GM19372 (cell line): ENCODE results near the gene TARDBP.
"Not testable (repeated sequence)": the region's sequence is repeated elsewhere in the genome, so short reads cannot be mapped to it uniquely, and the experiment has no call there.

ENCODE experiments used
- ATAC-seq: cut with Tn5 transposase; IDR thresholded peaks from one replicate; pipeline ENCODE4 v1.9.1; 2021; ENCODE audit warnings: mild to moderate bottlenecking, low read depth, moderate library complexity; ENCODE audit not compliant: unreplicated experiment

Gene TARDBP

GRCh38 chr1:11040105-11040429 is 27.6 kb downstream of the TARDBP start:
- not testable (repeated sequence) for ATAC-seq

DNA sequence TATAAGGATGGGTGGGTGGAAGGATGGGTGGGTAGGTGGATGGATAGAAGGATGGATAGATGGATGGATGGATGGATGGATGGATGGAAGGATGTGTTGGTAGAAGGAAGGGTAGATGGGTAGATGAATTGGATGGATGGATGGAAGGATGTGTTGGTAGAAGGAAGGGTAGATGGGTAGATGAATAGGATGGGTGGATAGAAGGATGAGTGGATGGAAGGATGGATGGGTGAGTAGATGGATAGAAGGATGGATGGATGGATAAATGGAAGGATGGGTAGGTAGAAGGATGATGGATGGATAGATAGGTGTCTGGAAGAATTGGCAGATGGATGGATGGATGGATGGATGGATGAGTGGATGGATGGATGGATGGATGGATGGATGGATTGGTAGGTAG is 28.6 kb downstream of the TARDBP start:
- ATAC-seq = no peak

DNA sequence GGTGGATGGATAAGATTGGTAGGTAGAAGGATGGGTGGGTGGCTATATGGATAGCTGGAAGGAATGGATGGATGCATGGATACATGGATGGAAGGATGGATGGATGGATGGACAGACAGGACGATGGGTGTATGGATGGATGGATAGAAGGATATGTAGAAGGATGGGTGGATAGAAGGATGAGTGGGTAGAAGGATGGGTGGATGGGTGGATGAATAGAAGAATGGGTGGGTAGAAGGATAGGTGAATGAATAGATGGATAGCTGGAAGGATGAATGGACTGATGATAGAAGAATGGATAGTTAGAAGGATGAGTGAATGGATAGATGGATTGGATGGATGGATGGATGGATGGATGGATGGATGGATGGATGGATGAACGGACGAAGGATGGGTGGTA is 29.6 kb downstream of the TARDBP start:
- ATAC-seq = no peak

GRCh38 chr1:11042995-11043874 is 30.8 kb downstream of the TARDBP start:
- no peak for ATAC-seq

- ATAC-seq = no peak
These were observed 31.8 kb downstream of the TARDBP start for GRCh38 chr1:11044086-11044848.

- no peak for ATAC-seq
These were observed 32.5 kb downstream of the TARDBP start for GRCh38 chr1:11044849-11045427.

GRCh38 chr1:11045428-11046269 is 33.2 kb downstream of the TARDBP start:
- no peak for ATAC-seq

GRCh38 chr1:11046270-11046566 is 33.8 kb downstream of the TARDBP start:
- ATAC-seq = no peak

GRCh38 chr1:11046625-11047365 is 34.3 kb downstream of the TARDBP start, which contains the start of gene MASP2:
Gene MASP2, minus strand, starts transcription at chr1:11047239. Its CDS starts 32 bp downstream, at chr1:11047207.
- ATAC-seq = no peak

DNA sequence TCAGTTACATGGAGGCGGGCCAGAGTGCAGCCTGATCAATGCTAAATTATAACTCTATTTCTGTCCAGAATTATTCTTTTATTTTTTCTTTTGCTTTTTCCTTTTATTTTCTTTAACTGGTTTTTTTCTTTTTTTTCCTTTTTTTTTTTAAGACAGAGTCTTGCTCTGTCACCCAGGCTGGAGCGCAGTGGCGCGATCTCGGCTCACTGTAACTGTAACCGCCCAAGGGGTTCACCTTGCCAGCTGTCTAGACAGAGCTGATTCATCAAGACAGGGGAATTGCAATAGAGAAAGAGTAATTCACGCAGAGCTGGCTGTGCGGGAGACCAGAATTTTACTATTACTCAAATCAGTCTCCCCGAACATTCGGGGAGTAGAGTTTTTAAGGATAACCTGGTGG is 38.7 kb downstream of the TARDBP start:
- ATAC-seq = not testable (repeated sequence)

- ATAC-seq = no peak
These were observed 39.5 kb downstream of the TARDBP start for GRCh38 chr1:11051781-11052511.

GRCh38 chr1:11052839-11053757 is 40.6 kb downstream of the TARDBP start:
- ATAC-seq = no peak

GRCh38 chr1:11053758-11054137 is 41.3 kb downstream of the TARDBP start:
- no peak for ATAC-seq

DNA sequence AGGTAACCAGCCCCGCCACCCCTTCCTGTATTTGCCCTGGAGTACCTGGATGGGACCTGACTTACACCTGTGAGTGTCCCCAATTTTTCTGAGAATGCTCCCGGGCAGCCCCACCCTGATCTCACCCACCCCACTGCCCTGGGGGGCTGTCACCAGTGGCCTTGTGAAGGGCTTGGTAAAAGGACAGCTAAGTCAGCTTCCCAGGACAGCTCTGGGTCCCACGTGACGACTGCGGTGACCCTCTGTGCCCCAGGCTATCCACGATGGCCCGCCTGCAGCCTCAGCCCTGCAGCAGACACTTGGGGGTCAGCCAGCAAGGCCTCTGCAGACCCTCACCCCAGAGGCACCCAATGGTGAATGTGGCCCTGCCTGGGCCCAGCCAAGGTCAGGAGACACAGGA is 41.7 kb downstream of the TARDBP start:
- ATAC-seq = no peak

DNA sequence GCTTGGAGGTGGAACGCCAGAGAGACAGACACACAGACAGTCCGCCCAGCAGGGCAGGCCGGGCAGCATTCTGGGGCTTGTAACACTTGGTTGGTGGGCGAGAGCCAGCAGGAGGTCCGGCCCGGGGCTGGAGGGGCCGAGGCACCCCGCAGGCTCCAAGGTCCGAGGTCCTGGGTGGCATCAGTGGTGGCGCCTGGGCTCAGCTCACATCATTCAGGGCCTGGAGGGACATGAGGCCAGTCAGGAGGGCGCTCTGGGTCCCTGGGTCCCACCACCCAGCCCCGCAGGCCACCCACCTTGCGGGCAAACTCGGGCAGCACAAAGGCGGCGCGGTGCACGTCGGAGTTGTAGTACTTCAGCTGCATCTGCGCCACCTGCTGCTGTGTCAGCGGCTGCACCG is 42.2 kb downstream of the TARDBP start:
- ATAC-seq = no peak

- ATAC-seq = no peak
These were observed 43.2 kb downstream of the TARDBP start for GRCh38 chr1:11055676-11056075.

- ATAC-seq = no peak
These were observed 44.0 kb downstream of the TARDBP start for GRCh38 chr1:11056504-11056903.

DNA sequence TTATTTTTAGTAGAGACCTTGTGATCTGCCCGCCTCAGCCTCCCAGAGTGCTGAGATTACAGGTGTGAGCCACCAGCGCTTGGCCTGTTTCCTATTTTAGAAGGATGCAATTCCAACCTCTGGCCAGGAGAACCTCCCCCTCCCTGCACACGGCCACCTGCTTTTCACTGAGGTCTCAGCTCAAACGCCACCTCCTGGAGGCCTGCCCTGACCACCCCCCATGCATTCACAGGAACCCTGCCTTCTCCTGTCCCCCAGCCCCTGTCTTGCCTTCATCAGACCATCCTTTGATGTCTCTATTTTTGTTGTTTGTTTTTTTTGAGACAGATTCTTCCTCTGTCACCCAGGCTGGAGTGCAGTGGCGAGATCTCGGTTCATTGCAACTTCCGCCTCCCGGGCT is 45.0 kb downstream of the TARDBP start:
- no peak for ATAC-seq
